HG03175 (cell line): Measurements from ENCODE around the gene HNF1B.
"Not testable (repeated sequence)": the region's sequence is repeated elsewhere in the genome, so short reads cannot be mapped to it uniquely, and the experiment has no call there.

Experiments used
- ATAC-seq: cut with Tn5 transposase; IDR thresholded peaks from one replicate; pipeline ENCODE4 v1.9.1; 2021; ENCODE audit warnings: mild to moderate bottlenecking, moderate library complexity; ENCODE audit not compliant: unreplicated experiment

Gene HNF1B

DNA sequence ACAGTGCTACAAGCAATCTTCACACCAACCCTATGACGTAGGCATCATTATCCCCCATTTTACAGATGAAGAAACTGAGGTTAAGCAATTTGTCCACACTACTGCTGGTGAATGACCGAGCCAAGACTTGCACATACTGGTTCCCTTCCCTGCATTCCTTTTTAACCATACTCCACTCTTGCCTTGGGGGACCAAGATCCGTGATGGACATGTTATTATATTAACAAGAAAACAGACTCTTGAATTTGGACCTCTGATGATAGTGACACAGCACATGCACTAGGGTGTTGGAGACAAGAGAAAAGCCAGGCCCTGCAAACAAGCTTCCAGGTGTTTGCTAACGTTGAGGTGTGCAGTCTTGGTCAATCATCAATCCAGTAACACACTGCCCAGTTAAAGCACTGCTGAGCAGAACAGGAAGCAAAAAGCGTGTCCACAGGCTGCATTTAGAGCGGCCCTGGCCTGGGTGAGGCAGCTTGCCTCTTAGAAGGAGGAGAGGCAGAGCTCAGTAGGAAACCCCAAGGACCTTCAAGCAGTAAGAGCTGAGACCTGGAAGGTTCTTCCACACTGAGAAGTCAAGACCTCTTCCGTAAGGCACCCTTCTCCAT, 36.7 kb downstream of the HNF1B start:
- no peak for ATAC-seq

DNA sequence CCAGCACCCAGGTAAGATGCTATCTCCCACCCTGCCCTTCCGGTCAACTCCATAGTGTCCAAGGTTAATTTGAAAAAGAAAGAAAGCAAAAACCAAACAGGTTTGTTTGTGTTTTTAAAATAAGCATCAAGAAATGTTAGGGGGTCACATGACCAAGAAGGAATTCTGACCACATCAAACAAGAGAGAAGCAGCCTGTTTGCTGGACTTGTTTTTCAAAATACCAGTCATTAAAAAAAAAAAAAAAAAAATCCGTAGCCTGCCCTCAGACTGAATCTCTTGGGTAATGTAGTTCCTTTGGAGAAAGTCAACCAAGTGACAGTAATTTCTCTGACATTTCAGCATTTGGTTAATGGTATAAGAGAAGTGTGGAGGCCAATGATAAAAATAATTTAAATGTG, 38.4 kb downstream of the HNF1B start:
- ATAC-seq, result no peak

DNA sequence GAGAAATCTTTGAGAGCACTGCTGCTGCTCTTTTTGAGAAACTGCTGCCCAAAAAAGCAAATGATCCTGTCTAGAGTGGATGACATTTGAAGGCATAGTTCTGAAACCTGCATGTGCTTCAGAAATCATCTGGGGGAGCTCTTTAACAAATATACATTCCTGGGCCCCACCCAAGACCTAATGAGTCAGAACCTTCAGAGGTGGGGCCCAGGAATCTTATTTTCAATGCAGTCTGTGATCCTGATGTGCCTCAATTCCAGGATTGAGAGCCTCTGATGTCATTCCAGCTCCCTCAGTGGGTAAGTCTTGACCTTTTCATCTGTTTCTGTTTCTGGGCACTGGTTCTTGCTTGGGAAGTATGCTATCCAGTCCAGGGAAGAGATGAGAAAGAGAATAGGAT, 42.3 kb downstream of the HNF1B start:
- no peak for ATAC-seq

DNA sequence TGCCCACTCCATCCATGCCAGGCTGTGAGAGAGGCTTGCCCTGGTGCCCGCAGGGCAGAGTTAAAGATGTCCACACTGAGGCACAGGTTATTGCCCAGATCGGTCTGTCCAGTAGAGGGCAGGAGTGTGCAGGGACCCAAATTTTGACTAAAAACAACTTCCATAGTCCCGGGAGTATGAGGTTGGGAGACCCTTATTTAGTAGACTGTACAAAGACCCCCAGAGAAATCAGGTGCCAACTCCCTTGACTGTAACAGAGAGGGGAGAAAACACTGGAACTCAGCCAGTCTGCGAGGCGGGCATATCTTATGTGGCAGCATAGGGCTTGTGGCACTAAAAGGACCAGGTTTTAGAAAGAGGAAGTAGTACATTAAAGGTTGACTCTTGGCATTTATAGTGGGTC, 43.4 kb downstream of the HNF1B start:
- ATAC-seq, result no peak

DNA sequence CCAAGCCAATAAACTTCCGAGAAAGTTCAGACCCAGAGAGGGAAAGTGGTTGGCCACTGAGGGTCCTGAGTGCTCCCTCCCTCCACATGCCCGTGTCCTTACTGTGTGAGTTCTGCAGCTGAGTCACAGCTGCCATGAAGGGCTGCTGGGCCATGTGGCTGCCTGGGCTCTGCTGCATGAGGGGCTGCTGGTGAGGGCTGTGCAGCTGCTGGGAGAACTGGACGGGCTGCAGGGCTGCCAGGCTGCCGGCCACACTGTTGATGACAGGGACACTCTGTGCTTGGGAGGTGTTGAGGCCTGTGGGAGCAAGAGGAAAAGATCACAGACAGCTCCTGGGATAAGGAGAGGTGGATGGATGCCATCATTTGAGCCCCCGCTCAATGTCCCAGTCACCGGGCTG, 44.0 kb downstream of the HNF1B start:
- ATAC-seq, result no peak

DNA sequence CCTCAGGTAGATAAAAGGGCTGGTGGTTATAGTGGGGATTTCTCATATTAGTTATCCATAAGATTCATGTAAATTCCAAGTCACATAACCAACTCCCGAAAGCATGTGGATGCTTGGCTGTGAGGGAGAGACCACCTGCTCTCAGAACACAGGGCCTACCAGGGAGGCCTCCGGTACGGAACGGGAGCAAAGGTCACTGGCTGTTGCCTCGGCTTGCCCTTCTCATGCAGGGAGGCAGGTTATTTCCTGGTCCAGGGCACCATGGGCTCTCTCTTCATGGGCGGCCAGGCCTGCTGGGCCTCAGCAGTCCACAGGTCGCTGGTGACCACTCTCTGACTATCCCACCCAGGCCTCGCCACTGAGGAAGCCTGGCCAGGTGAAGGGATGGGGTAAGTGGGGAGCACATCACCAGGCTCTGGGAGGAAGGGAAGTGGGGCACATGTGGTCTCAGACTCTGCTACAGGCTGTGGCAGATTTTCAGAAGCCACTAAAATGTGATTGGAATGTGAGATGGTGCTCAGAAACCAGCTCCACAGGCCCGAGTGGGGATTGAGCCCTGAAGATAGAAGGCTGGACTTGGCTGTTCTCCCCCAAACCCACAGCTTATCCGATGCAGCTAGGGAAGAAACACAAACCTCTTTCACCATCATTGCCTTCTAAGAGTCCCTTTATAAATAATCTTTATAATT, 45.4 kb downstream of the HNF1B start:
- ATAC-seq, result no peak

DNA sequence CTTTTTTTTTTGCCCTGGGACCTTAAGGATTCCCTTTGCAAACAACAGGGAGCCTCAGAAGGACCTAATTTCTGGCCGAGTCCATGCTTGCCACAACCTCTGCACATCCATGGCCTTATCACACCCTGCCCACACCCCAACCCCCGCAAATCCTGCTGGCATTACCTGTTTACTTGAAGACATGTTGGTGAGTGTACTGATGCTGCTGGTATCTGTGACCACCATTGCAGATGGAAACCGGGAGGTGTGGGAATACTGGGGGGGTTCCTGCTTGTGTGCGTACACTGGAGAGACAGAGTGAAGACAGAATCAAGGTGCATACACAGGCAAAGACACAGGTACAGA, 46.0 kb downstream of the HNF1B start:
- ATAC-seq, result no peak

DNA sequence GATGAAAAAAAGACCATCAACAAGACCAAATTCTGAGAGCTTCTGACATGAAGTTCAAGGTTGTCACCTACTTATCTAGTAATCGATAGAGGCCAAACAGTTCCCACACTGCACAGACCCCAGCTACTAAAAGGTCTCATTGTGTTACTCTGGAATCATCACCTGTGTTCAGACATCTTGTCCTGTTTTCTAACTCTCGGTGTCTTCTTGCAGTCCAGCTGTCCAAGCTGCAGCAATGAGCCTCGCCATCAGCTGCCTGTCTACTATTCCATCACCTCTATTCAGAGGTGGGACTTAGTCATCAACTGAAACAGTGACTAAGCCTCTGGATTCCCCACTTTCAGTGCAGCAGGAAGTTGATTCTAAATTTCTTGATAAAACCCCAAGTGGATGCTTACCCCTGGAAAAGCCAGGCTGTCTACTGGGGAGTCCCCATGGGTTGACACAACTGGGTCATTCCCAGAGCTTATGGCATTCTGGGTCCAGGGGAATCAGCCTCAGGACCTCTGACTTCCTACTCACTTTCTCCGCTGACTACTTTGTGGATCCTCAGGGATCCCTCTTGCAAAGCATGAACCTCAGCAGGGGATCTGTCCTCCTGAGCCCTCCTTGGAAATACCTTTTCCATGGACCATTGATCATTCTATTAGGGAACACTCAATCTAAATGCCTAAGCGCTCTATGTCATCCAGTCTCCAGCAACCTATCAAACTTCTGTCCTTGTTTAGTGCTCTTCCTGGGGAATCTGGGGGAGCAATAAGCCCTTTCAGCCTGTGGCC, 46.5 kb downstream of the HNF1B start:
- no peak for ATAC-seq

DNA sequence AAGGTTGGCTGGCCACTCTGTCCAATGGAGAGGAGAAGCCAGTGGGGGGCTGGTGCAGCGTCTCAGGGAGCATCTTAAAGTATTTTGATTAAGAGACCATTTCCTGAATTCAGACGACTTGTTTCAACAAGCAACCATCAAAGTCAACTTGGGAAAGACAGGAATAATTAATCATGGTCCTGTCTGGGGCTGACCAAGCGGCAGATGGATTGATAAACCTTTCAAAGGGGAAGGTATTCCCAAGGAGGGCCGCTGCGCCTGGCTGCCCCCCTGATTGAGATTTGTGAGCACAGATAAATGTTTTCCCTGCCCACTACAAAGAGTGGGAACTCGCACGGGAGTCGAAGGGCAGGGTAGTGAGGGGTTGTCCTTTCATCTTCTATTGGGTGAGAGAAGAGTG, 47.5 kb downstream of the HNF1B start:
- ATAC-seq, result no peak

DNA sequence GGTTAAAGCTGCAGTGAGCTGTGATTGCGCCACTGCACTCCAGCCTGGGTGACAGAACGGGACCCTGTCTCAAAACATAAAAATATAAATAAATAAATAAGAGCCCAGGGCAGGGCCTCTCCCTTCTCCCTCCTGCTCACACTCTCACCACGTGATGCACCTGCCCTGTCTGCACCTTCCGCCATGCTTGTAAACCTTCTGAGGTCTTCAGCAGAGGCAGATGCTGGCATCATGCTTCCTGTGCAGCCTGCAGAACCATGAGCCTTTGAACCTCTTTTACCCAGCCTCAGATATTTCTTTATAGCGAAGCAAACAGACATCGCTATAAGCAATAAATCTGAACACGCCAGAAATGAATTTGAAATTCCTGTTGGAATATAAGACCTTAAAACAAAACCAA, 48.5 kb downstream of the HNF1B start:
- ATAC-seq, result no peak

DNA sequence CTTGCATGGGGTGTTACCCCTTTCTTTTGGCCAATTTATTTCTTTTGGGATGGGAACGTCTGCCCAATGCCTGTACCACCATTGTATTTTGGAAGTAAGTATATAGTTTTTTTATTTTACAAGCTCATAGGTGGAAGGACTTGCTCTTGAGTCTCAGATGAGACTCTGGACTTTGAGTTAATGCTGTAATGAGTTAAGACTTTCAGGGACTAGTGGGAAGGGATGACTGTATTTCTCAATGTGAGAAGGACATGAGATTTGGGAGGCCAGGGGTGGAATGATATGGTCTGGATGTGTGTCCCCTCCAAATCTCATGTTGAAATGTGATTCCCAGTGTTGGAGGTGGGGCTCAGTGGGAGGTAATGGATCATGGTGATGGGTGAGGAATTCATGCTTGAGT, 49.1 kb downstream of the HNF1B start:
- ATAC-seq, result no peak

DNA sequence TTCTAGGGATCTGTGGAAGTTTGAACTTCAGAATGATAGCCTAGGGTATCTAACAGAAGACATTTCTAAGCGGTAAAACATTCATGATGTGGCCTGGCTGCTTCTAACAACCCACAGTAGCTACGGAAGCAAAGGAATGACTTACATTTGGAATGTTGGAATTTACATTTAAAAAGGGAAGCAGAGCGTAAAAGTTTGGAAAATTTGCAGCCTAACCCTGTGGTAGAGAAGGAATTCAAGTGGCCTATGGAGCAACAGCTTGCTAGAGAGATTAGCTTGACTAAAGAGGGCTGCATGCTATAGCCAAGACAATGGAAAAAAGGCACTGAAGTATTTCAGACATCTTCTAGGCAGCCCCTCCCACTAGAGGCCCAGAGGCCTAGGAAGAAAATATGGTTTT, 50.1 kb downstream of the HNF1B start:
- ATAC-seq, result no peak

DNA sequence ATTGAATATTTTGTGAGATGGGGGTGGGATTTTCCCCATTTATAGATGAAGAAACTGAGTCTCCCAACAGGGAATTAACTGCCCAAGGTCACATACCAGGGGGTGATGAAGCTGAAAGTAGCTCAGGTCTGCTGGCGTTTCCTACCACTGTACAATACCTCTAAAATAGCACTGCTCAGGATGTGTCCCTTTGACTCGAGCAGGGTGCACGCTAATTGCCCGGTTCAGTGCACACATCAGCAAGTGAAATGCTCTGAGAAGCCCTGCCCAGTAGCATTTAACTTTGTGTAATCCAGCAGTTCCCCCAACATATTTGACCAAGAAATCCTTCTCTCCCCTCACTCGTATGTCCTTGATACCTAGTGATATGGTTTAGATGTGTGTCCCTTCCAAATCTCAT, 51.5 kb downstream of the HNF1B start:
- ATAC-seq, result no peak

DNA sequence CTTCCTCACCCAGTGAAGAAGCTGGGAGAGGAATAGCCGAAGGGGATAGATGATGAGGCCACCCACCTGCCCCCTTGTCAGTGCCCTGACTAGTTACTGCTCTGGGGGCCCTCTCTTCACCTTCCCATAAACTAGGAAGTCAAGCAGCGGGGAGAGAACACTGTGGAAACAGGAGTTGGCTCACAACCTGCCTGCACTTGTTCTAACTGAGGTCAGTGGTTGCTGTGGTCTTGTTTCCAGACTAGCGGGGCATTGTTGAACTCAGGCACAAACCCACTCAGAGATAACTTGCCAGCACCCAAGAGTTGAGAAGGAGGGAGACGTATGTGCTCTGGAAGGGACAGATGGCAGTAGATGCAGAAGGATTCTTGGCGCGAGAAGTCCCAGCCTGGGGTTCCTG, 53.1 kb downstream of the HNF1B start:
- ATAC-seq, result no peak

DNA sequence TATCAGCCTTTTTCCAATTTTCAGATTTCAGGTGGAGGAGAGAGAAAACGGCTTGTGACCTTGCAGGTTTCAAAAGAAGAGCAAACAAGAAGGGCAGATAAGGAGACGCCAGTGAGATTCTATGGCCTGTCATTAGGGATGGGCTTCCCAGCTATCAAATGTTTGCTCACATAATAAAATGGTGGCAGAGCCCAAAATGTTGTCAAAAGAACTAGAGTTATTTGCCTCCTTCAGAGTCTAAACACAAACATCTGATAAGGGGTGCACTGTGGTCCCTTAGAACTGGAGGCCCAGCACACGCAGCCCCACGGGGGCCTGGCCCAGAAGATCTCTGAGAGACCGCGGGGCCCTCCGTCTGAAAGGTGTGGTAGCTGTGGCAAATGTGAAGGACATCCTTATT, 55.5 kb downstream of the HNF1B start:
- ATAC-seq, result no peak

DNA sequence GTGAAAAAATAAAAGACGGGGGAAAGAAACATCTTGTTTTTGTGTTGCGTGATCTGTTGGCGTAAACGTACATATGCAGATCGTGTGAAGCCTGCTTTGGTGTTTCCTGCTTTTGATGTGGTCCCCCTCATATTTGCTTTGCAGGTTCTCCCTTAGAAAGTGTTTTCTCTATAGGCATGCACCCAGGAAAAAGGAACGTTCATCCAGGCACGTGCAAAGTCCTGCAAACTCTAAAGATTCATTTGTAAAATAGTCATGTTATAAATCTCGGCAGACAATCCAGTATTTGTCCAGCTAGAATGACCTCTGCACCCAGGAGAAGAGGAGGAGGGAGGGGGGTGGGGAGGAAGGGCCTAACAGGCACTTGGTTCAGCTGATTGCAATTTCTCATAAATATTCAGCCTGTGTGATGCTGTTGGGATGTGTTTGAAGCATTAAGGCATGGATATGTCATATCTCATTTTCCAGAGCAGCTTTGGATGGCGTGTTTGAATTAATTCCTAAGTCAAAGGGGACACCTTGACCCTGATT, 61.3 kb downstream of the HNF1B start:
- no peak for ATAC-seq

DNA sequence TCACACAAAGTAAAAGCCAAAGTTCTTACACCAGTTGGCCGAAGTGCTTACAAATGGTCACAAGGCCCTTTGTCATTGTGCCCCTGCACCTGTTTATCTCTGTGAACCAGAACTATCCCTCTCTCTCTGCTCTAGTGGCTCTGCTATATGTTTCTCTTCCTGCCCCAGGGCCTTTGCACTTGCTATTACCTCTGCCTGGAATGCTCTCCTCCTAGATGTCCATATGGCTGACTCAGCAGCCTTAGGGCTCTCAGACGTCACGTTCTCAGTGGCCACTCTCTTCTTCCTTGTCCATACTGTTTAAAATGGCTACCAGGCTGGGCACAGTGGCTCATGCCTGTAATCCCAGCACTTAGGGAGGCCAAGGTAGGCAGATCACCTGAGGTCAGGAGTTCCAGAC, 62.9 kb downstream of the HNF1B start:
- no peak for ATAC-seq

DNA sequence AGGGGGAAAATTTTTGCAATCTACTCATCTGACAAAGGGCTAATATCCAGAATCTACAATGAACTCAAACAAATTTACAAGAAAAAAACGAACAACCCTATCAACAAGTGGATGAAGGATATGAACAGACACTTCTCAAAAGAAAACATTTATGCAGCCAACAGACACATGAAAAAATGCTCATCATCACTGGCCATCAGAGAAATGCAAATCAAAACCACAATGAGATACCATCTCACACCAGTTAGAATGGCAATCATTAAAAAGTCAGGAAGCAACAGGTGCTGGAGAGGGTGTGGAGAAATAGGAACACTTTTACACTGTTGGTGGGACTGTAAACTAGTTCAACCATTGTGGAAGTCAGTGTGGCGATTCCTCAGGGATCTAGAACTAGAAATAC, 64.9 kb downstream of the HNF1B start:
- ATAC-seq, result not testable (repeated sequence)

DNA sequence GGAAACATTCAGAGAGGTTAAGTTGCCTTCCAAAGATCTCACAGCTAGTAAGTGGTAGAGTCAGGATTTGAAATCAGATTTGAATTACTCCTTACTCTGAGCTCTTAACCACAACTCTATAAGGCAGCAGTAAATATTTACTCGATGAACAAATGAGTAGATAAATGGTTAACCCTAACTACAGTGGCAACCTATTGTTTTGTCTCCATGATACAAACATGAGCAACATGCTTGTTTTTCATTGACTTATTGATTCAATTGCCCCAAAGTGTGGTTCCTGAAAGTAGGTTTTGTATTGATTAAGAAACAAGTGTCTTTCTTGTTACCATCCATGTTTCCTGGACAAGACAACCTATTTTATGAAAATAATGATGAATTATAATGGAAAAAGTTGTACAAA, 66.8 kb downstream of the HNF1B start:
- no peak for ATAC-seq

DNA sequence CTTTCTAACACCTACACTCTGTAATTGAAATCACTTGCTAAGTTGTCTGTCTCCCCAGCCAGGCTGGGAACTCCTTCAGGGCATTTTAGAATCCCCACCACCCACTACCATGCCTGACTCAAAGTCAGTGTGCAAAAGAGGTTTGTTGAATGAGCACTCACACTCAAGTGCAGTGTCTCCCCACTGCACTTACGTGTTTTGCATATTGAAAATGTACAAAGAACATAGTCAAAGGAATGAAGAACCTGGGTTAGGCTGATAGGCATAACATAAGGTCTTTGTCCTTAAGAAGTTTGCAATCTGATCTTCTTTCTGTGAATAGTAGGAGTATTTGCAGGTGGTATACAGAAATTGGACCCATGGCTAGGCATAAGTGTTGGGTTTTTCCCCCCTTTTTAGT, 67.8 kb downstream of the HNF1B start:
- ATAC-seq, result no peak

DNA sequence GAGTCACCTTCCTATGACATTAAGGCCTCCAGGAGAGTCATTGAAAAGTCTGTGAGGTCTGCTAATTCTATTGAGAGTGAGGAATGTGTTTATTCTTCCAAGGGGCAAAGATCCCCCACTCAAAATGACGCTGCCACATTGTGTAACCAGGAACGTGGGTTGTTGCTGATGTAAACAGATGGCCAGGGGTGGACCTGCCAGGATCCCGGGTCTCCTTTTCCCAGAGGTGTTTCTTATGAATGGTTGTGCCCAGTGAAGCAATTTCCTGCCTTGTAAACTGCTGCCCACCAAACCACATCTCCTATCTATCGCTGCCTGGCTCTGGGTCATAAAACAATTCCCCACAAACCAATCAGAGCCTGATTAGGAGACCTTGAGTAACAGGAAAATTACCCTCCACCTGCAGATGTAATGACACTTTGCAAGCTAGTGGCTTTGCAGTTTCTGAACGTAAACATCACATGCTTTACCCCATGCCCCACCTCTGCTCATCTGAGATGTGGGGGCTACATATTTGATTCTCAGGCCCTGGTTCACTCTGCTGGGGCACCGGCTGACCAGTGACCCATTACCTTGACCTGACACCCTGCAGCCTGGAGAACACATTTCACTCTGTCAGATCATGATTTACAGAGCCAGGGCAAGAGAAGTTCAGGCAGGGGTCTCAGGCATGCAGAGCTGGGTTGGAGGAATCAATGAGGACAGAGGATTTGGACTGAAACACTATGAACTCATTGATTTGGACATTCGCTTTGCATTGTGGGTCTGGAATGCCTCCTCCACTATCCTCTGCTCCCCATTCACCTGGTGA, 68.5 kb downstream of the HNF1B start:
- no peak for ATAC-seq
